K562 (cell line): ENCODE data around the gene ABLIM2. TPM values are rescaled to one million over a fixed set of nuclear protein-coding genes. Genes with fewer than 3 reads are reported as not detected.

Experiments
- ATAC-seq: fragments of 200-7000 bp; cut with Tn5 transposase; 3 replicates; pipeline ENCODE4 v1.9.1; 2020; ENCODE audit warnings: moderate library complexity
- BruUV-seq: library from RNA; stranded (reverse); fragments of 400-500 nt; replicated peaks from 2 replicates; lab custom pipeline; 2021; lab: Mats Ljungman, UMichigan
- CTCF ChIA-PET: fragments of 300-600 bp; formaldehyde crosslinking; extraction: SDS; loops from one replicate; lab custom pipeline; 2021; ENCODE audit warnings: low intra/inter-chr PET ratio; lab: Yijun Ruan, JAX
- POLR2A ChIA-PET: fragments of 300-600, 350-650 bp; sonication (Branson Sonifier 250); formaldehyde crosslinking; extraction: SDS; loops from one replicate; lab custom pipeline; 2021; ENCODE audit warnings: antibody characterized with exemption, inconsistent platforms; lab: Yijun Ruan, JAX
- DNase-seq, 4 experiments: peaks; one replicate each; pipeline versions ENCODE4 v3.0.0 to v3.0.0-alpha.2; 2011 to 2018; ENCODE audit warnings: low spot score in 3 of 4, mixed read lengths in 3 of 4; ENCODE audit errors: extremely low read depth in 1 of 4
- FAIRE-seq: peaks from 2 replicates; lab custom pipeline; 2011; peaks lifted over from hg19 to GRCh38; lab: Jason Lieb, UNC
- H2AFZ ChIP-seq: 2 replicates; pipeline ENCODE4 v1.6.0; 2011; ENCODE audit warnings: low read depth, low read length, control low read depth, inconsistent platforms
- H3K27ac ChIP-seq: fragments of 200-600 bp; 3 replicates; pipeline ENCODE4 v1.8.0; 2011; ENCODE audit warnings: low read depth, mild to moderate bottlenecking, control low read depth, inconsistent platforms, low read length, moderate library complexity, mixed read lengths; ENCODE audit errors: extremely low read depth
- H3K27me3 ChIP-seq, 2 experiments: fragments of 300-600 bp in 1 of 2; 2 replicates in 1 of 2; 3 replicates in 1 of 2; pipeline versions ENCODE4 v1.6.0 to v1.8.0; 2011; ENCODE audit warnings: inconsistent platforms in 2 of 2, low read length in 2 of 2, mild to moderate bottlenecking in 1 of 2, mixed read lengths in 1 of 2, moderate library complexity in 1 of 2; ENCODE audit not compliant: control insufficient read depth in 2 of 2, insufficient read depth in 2 of 2
- H3K36me3 ChIP-seq: fragments of 300-600 bp; 3 replicates; pipeline ENCODE4 v1.8.0; 2011; ENCODE audit warnings: mild to moderate bottlenecking, low read length, inconsistent platforms; ENCODE audit not compliant: control insufficient read depth, insufficient read depth
- H3K4me1 ChIP-seq, 2 experiments: fragments of 200-600 bp in 1 of 2; replicated peaks in 1 of 2; 2 replicates in 1 of 2; 3 replicates in 1 of 2; pipeline versions ENCODE4 v1.5.1 to v1.8.0; 2011; ENCODE audit warnings: inconsistent platforms in 2 of 2, low read length in 2 of 2, mild to moderate bottlenecking in 1 of 2, mixed read lengths in 1 of 2, moderate library complexity in 1 of 2; ENCODE audit not compliant: control insufficient read depth in 2 of 2, insufficient read depth in 2 of 2
- H3K4me2 ChIP-seq: 2 replicates; pipeline ENCODE4 v1.6.1; 2011; ENCODE audit warnings: low read length, control low read depth, inconsistent platforms, mixed read lengths; ENCODE audit not compliant: insufficient read depth
- H3K4me3 ChIP-seq: fragments of 200-600 bp; sonication (generic), shearing (Covaris generic); 2 replicates; pipeline ENCODE4 v1.5.1; 2016; ENCODE audit warnings: control low read depth, inconsistent platforms
- H3K79me2 ChIP-seq: fragments of 200-600 bp; 3 replicates; pipeline ENCODE4 v1.8.0; 2011; ENCODE audit warnings: low read length, inconsistent platforms; ENCODE audit not compliant: control insufficient read depth, insufficient read depth
- H3K9ac ChIP-seq, 2 experiments: 2 replicates each; pipeline versions ENCODE4 v1.6.0 to v1.6.1; 2011; ENCODE audit warnings: low read depth in 2 of 2, low read length in 2 of 2, control low read depth in 1 of 2, inconsistent platforms in 1 of 2, mild to moderate bottlenecking in 1 of 2, mixed read lengths in 1 of 2; ENCODE audit not compliant: insufficient read depth in 1 of 2
- H3K9me1 ChIP-seq: one replicate; pipeline ENCODE4 v1.6.0; 2011; ENCODE audit warnings: inconsistent platforms, mild to moderate bottlenecking, low read length, moderate library complexity; ENCODE audit not compliant: control insufficient read depth, insufficient read depth
- H3K9me3 ChIP-seq: replicated peaks from 2 replicates; pipeline ENCODE4 v1.5.1; 2011; ENCODE audit warnings: low read depth, low read length, inconsistent platforms; ENCODE audit not compliant: control insufficient read depth, insufficient read depth
- H4K20me1 ChIP-seq: replicated peaks from 2 replicates; pipeline ENCODE4 v1.6.1; 2011; ENCODE audit warnings: low read length, inconsistent platforms, mixed read lengths; ENCODE audit not compliant: control insufficient read depth, insufficient read depth
- CBX1 ChIP-seq: sonication (generic); IDR thresholded peaks from 2 replicates; pipeline ENCODE4 v1.6.1; 2016; ENCODE audit warnings: antibody characterized with exemption, low read depth, mild to moderate bottlenecking
- CBX5 ChIP-seq: IDR thresholded peaks from 2 replicates; pipeline ENCODE4 v1.6.1; 2014; ENCODE audit warnings: low read depth, borderline replicate concordance
- CHAMP1 ChIP-seq: fragments of 450-650 bp; IDR thresholded peaks from 2 replicates; pipeline ENCODE4 v1.6.1; 2016; ENCODE audit warnings: mild to moderate bottlenecking
- CREB1 ChIP-seq, 2 experiments: sonication (generic) in 1 of 2; formaldehyde crosslinking in 1 of 2; IDR thresholded peaks; 2 replicates each; pipeline versions ENCODE4 v1.6.1 to v1.8.0; 2012 to 2022; ENCODE audit warnings: inconsistent platforms in 1 of 2, mild to moderate bottlenecking in 1 of 2, missing genetic modification reagents in 1 of 2, moderate library complexity in 1 of 2
- E2F6 ChIP-seq, 2 experiments: IDR thresholded peaks; 2 replicates each; pipeline ENCODE4 v1.6.1; 2011; ENCODE audit warnings: borderline replicate concordance in 1 of 2, control low read depth in 1 of 2, low read depth in 1 of 2, low read length in 1 of 2, mild to moderate bottlenecking in 1 of 2, mixed read lengths in 1 of 2, moderate library complexity in 1 of 2; ENCODE audit not compliant: insufficient read depth in 1 of 2, insufficient read length in 1 of 2, poor library complexity in 1 of 2, severe bottlenecking in 1 of 2; ENCODE audit errors: extremely low read depth in 1 of 2
- NFE2 ChIP-seq: IDR thresholded peaks from 2 replicates; pipeline ENCODE4 v1.6.1; 2014; ENCODE audit warnings: antibody characterized with exemption, low read depth
- POLR2B ChIP-seq: fragments of 450-650 bp; IDR thresholded peaks from 2 replicates; pipeline ENCODE4 v1.6.1; 2018; ENCODE audit warnings: low read depth; ENCODE audit not compliant: partially characterized antibody
- PTBP1 ChIP-seq: fragments of 200-400 bp; formaldehyde crosslinking; IDR thresholded peaks from 2 replicates; pipeline ENCODE4 v1.6.1; 2017; ENCODE audit warnings: low read depth, low read length
- SRSF1 ChIP-seq: fragments of 200-400 bp; formaldehyde crosslinking; IDR thresholded peaks from 2 replicates; pipeline ENCODE4 v1.6.1; 2017; ENCODE audit warnings: mild to moderate bottlenecking, low read depth, low read length, moderate library complexity
- TGIF2 ChIP-seq: sonication (generic); formaldehyde crosslinking; IDR thresholded peaks from 2 replicates; pipeline ENCODE4 v1.8.1; 2022; ENCODE audit warnings: mild to moderate bottlenecking, missing genetic modification reagents, moderate library complexity
- ZBTB11 ChIP-seq, 3 experiments: fragments of 200-800 bp in 1 of 3; fragments of 250-450 bp in 1 of 3; fragments of 450-650 bp in 1 of 3; sonication (Bioruptor Pico) in 1 of 3; sonication (Bioruptor generic) in 1 of 3; formaldehyde crosslinking in 1 of 3; IDR thresholded peaks; 2 replicates each; pipeline versions ENCODE4 v1.6.1 to v1.8.0; 2016 to 2022; ENCODE audit warnings: mild to moderate bottlenecking in 2 of 3, missing genetic modification characterization in 2 of 3, missing compliant biosample characterization in 1 of 3, moderate library complexity in 1 of 3
- ZNF184 ChIP-seq: sonication (generic); formaldehyde crosslinking; IDR thresholded peaks from 2 replicates; pipeline ENCODE4 v1.5.0; 2020; ENCODE audit warnings: missing genetic modification reagents
- ZNF212 ChIP-seq: fragments of 450-650 bp; formaldehyde crosslinking; IDR thresholded peaks from 2 replicates; pipeline ENCODE4 v1.4.0; 2020; ENCODE audit warnings: mild to moderate bottlenecking
- WGBS: fragments of 100-300 bp; shearing (Covaris generic); methylation state at CpG from one replicate; pipeline ENCODE4 v1.1.6; 2016; ENCODE audit warnings: low coverage, mixed read lengths; ENCODE audit not compliant: insufficient coverage; ENCODE audit errors: missing lambda C conversion rate; 5-methylcytosine and 5-hydroxymethylcytosine counted together
- in situ Hi-C: fragments of 300-500 bp; cut with MboI; formaldehyde crosslinking; loops from 4 replicates; pipeline ENCODE4 v1.15.0; 2018; ENCODE audit warnings: inconsistent platforms, mixed read lengths
- intact Hi-C: fragments of 100-400 bp; cut with micrococcal nuclease; formaldehyde crosslinking; loops from 2 replicates; pipeline ENCODE4 v1.14.2; 2022
- polyA plus RNA-seq, 8 experiments: library from polyadenylated mRNA; depleted of rRNA in 4 of 8; stranded (reverse) in 5 of 8; unstranded in 3 of 8; fragments of >200 nt; fragmentation: Nextera tagmentation in 2 of 8; fragmentation: Illumina TruSeq in 1 of 8; extraction: Ambion mirVana in 2 of 8; extraction: Trizol in 1 of 8; gene quantifications; 2 replicates each; pipeline versions ENCODE4 v1.2.1 to v1.2.3, GENCODE V29; 2011 to 2014; ENCODE audit warnings: inconsistent platforms in 1 of 8, missing spikeins in 1 of 8
- total RNA-seq, 7 experiments: library from RNA; depleted of rRNA in 6 of 7; stranded (reverse); fragments of >200 nt in 6 of 7; fragmentation: Illumina TruSeq in 2 of 7; extraction: Trizol in 2 of 7; gene quantifications; 2 replicates each; pipeline versions ENCODE4 v1.2.1 to v1.2.3, GENCODE V29; 2011 to 2021; ENCODE audit warnings: low replicate concordance in 1 of 7
- TF ChIP-seq, protein P1 (sequence below): sonication (generic); formaldehyde crosslinking; IDR thresholded peaks from 2 replicates; pipeline ENCODE4 v1.5.0; 2020; ENCODE audit warnings: missing genetic modification reagents

Gene ABLIM2
- total and polyA plus RNA-seq, 9 of the 15 experiments (the other 6 are each of a cell fraction or from before 2014, with no cell fraction given) = not detected

- Histone ChIP-seq H3K27ac (no peak overlapping the region), H3K9me3 (no peaks in the 10 kb centered on the region), H3K9ac (no peak overlapping the region), H3K4me2 (no peak overlapping the region), H3K36me3 (no peaks in the 10 kb centered on the region), H3K9me1 (no peaks in the 10 kb centered on the region), H3K4me1 (no peaks in the 10 kb centered on the region; a peak in 1 of 5 replicates), H3K27me3 (peaks cover 18 to 75% of the 10 kb centered on the region in 2 experiments; a peak in 3 of 5 replicates), H3K79me2 (no peaks in the 10 kb centered on the region), H2AFZ (no peak overlapping the region), H3K4me3 (no peak overlapping the region), H4K20me1 (no peaks in the 10 kb centered on the region; the same call in 1 of the 2 replicates)
- FAIRE-seq = no peak
- in situ Hi-C loops (no loop called here), intact Hi-C loops (no loop called here)
- CTCF ChIA-PET = no interaction called here
- POLR2A ChIA-PET = no interaction called here
- WGBS = under 1% methylated on average over 10 of the region's 10 CpGs
- no peak for ATAC-seq
- no peak for DNase-seq
- no TSS peak for BruUV-seq
- TF ChIP-seq PTBP1 (no peak), ZNF212 (CRISPR knock-in tag) (no peak), E2F6 (IDR thresholded peaks at IDR 0.05; ENCODE audit: borderline replicate concordance in 1 of 2, extremely low read depth in 1 of 2, insufficient read depth in 1 of 2, insufficient read length in 1 of 2, low read depth in 1 of 2, low read length in 1 of 2, poor library complexity in 1 of 2, severe bottlenecking in 1 of 2) (no peak), TGIF2 (no peak), SRSF1 (no peak), POLR2B (no peak), ZNF184 (CRISPR knock-in tag) (no peak), CHAMP1 (no peak), CBX1 (no peak), ZBTB11 (CRISPR knock-in tag; IDR thresholded peaks at IDR 0.05) (no peak), CBX5 (no peak), NFE2 (no peak), CREB1 (IDR thresholded peaks at IDR 0.05) (no peak), CREB1 (CRISPR knock-in tag; IDR thresholded peaks at IDR 0.05) (no peak)
- TF ChIP-seq, protein P1, sequence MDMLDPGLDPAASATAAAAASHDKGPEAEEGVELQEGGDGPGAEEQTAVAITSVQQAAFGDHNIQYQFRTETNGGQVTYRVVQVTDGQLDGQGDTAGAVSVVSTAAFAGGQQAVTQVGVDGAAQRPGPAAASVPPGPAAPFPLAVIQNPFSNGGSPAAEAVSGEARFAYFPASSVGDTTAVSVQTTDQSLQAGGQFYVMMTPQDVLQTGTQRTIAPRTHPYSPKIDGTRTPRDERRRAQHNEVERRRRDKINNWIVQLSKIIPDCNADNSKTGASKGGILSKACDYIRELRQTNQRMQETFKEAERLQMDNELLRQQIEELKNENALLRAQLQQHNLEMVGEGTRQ (CRISPR knock-in tag) = no peak
Observed at GRCh38 chr4:8122746-8123145, 35.9 kb downstream of the ABLIM2 start.
